HepG2 (cell line): ENCODE results near the gene SLC35G2. TPM values are rescaled to one million over a fixed set of nuclear protein-coding genes. Genes with fewer than 3 reads are reported as not detected.

ENCODE experiments used
- CBX1 ChIP-seq: IDR thresholded peaks from one replicate; pipeline ENCODE4 v1.6.1; 2016; ENCODE audit warnings: antibody characterized with exemption, low read depth
- EZH2 ChIP-seq: conservative IDR thresholded peaks from 2 replicates; pipeline ENCODE4 v1.6.1; 2012; ENCODE audit warnings: mild to moderate bottlenecking, low read depth, low read length, moderate library complexity
- HMGXB4 ChIP-seq, 2 experiments: sonication (generic) in 1 of 2; formaldehyde crosslinking in 1 of 2; IDR thresholded peaks; 2 replicates each; pipeline versions ENCODE4 v1.4.0 to v1.6.1; 2018 to 2020; ENCODE audit warnings: missing genetic modification reagents in 2 of 2, borderline replicate concordance in 1 of 2, low read depth in 1 of 2, mild to moderate bottlenecking in 1 of 2, missing biosample characterization in 1 of 2
- MEIS1 ChIP-seq: sonication (generic); formaldehyde crosslinking; IDR thresholded peaks from 2 replicates; pipeline ENCODE4 v1.9.0; 2021; ENCODE audit warnings: mild to moderate bottlenecking, missing genetic modification reagents, moderate library complexity, borderline replicate concordance
- NBN ChIP-seq: fragments of 450-650 bp; conservative IDR thresholded peaks from 2 replicates; pipeline ENCODE4 v1.6.1; 2017
- POGZ ChIP-seq: sonication (generic); formaldehyde crosslinking; IDR thresholded peaks from 2 replicates; pipeline ENCODE4 v1.4.0; 2020; ENCODE audit warnings: mild to moderate bottlenecking, missing genetic modification reagents
- TBP ChIP-seq: sonication (generic); formaldehyde crosslinking; IDR thresholded peaks from 2 replicates; pipeline ENCODE4 v1.5.0; 2020; ENCODE audit warnings: missing genetic modification reagents
- ZFP62 ChIP-seq: sonication (generic); formaldehyde crosslinking; IDR thresholded peaks from 2 replicates; pipeline ENCODE4 v1.4.0; 2020; ENCODE audit warnings: missing genetic modification reagents
- ZNF275 ChIP-seq: sonication (generic); formaldehyde crosslinking; IDR thresholded peaks from 2 replicates; pipeline ENCODE4 v1.8.0; 2022; ENCODE audit warnings: missing genetic modification reagents, mild to moderate bottlenecking, inconsistent platforms, borderline replicate concordance
- ZNF879 ChIP-seq: sonication (generic); formaldehyde crosslinking; IDR thresholded peaks from 2 replicates; pipeline ENCODE4 v1.8.1; 2023; ENCODE audit warnings: missing genetic modification reagents
- polyA plus RNA-seq, 8 experiments: library from polyadenylated mRNA; depleted of rRNA in 3 of 8; stranded (reverse) in 7 of 8; unstranded in 1 of 8; fragments of >200 nt; fragmentation: Illumina TruSeq in 4 of 8; extraction: Trizol in 4 of 8; gene quantifications; 2 replicates each; pipeline versions ENCODE4 v1.2.1 to v1.2.3, GENCODE V29; 2011 to 2016; ENCODE audit warnings: low read depth in 4 of 8, missing spikeins in 1 of 8, mixed read lengths in 1 of 8; ENCODE audit not compliant: insufficient read depth in 1 of 8
- total RNA-seq, 5 experiments: library from RNA; depleted of rRNA; stranded (reverse); fragments of >200 nt; fragmentation: Illumina TruSeq; extraction: Trizol; gene quantifications; 2 replicates each; pipeline ENCODE4 v1.2.3, GENCODE V29; 2016; ENCODE audit warnings: low read depth in 1 of 5
- TF ChIP-seq, protein P1 (sequence below): sonication (generic); formaldehyde crosslinking; conservative IDR thresholded peaks from 2 replicates; pipeline ENCODE4 v1.4.0; 2020; ENCODE audit warnings: missing genetic modification reagents
- TF ChIP-seq, protein P2 (sequence below): sonication (generic); formaldehyde crosslinking; IDR thresholded peaks from 2 replicates; pipeline ENCODE4 v1.5.0; 2020; ENCODE audit warnings: mild to moderate bottlenecking, missing genetic modification reagents, moderate library complexity
- TF ChIP-seq, protein P3 (sequence below): sonication (generic); formaldehyde crosslinking; IDR thresholded peaks from 2 replicates; pipeline ENCODE4 v1.5.1; 2020; ENCODE audit warnings: mild to moderate bottlenecking, missing genetic modification reagents, borderline replicate concordance
- TF ChIP-seq, protein P4 (sequence below): sonication (generic); formaldehyde crosslinking; IDR thresholded peaks from 2 replicates; pipeline ENCODE4 v1.4.0; 2020; ENCODE audit warnings: mild to moderate bottlenecking, missing genetic modification reagents, borderline replicate concordance

SLC35G2 gene
- total and polyA plus RNA-seq, 2 of the 13 experiments (the other 11 are each of a cell fraction or from before 2014, with no cell fraction given): 7.6 to 10.3 TPM

DNA sequence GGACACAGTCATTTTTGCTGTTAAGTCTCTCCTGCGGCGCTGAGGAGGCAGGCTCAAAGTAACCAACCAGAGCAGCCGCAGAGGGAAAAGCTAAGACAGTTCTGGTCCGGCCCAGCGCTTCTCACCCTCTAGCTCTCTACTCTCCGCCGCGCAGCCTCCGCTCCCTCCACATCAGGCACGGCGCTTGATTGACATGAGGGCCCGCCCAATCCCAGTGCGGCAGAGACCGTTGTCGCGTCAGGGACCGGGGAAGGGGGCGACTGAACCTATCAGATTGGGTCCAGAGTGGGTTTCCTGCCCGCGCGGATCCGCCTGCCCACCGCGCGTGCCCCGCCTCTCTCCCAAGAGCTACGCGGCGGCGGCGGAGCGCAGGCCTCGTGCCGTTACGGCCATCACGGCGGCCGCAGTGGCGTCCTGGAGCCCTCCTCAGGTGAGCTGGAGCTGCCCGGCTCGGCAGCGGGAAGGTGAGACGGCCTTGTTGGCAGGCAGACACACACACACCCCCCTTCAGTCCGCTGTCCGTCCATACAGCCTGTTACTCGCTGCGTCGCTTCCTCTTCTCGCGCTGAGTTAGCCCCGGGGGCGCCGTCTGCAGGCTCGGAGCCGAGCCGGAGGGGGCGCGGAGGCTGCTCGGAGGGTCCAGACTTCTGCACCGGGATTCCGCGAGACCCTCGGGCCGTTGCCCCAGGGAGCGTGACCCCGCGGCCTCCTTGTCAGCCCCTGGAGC, 43.1 kb downstream of the SLC35G2 start, which contains the start of gene NCK1 (continued):
- TF ChIP-seq MEIS1 (CRISPR knock-in tag): peak; percentile 91
- TF ChIP-seq ZNF275 (CRISPR knock-in tag): peak; percentile 22; the same call in 1 of the 2 replicates
- TF ChIP-seq HMGXB4 (CRISPR knock-in tag; IDR thresholded peaks at IDR 0.05; ENCODE audit: borderline replicate concordance in 1 of 2, low read depth in 1 of 2): peak; percentile 92 to 97
- TF ChIP-seq ZFP62 (CRISPR knock-in tag): no peak
- no peak for TF ChIP-seq TBP (CRISPR knock-in tag)
- TF ChIP-seq EZH2: no peak
- peak; percentile 2 for TF ChIP-seq CBX1
- TF ChIP-seq ZNF879 (CRISPR knock-in tag): peak; percentile 49; the same call in 1 of the 2 replicates
- TF ChIP-seq, protein P1, sequence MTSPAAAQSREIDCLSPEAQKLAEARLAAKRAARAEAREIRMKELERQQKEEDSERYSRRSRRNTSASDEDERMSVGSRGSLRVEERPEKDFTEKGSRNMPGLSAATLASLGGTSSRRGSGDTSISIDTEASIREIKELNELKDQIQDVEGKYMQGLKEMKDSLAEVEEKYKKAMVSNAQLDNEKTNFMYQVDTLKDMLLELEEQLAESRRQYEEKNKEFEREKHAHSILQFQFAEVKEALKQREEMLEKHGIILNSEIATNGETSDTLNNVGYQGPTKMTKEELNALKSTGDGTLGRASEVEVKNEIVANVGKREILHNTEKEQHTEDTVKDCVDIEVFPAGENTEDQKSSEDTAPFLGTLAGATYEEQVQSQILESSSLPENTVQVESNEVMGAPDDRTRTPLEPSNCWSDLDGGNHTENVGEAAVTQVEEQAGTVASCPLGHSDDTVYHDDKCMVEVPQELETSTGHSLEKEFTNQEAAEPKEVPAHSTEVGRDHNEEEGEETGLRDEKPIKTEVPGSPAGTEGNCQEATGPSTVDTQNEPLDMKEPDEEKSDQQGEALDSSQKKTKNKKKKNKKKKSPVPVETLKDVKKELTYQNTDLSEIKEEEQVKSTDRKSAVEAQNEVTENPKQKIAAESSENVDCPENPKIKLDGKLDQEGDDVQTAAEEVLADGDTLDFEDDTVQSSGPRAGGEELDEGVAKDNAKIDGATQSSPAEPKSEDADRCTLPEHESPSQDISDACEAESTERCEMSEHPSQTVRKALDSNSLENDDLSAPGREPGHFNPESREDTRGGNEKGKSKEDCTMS (CRISPR knock-in tag): no peak
- TF ChIP-seq, protein P2, sequence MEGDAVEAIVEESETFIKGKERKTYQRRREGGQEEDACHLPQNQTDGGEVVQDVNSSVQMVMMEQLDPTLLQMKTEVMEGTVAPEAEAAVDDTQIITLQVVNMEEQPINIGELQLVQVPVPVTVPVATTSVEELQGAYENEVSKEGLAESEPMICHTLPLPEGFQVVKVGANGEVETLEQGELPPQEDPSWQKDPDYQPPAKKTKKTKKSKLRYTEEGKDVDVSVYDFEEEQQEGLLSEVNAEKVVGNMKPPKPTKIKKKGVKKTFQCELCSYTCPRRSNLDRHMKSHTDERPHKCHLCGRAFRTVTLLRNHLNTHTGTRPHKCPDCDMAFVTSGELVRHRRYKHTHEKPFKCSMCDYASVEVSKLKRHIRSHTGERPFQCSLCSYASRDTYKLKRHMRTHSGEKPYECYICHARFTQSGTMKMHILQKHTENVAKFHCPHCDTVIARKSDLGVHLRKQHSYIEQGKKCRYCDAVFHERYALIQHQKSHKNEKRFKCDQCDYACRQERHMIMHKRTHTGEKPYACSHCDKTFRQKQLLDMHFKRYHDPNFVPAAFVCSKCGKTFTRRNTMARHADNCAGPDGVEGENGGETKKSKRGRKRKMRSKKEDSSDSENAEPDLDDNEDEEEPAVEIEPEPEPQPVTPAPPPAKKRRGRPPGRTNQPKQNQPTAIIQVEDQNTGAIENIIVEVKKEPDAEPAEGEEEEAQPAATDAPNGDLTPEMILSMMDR: peak; percentile 52
- TF ChIP-seq POGZ: peak; percentile 85
- no peak for TF ChIP-seq NBN
- TF ChIP-seq, protein P3, sequence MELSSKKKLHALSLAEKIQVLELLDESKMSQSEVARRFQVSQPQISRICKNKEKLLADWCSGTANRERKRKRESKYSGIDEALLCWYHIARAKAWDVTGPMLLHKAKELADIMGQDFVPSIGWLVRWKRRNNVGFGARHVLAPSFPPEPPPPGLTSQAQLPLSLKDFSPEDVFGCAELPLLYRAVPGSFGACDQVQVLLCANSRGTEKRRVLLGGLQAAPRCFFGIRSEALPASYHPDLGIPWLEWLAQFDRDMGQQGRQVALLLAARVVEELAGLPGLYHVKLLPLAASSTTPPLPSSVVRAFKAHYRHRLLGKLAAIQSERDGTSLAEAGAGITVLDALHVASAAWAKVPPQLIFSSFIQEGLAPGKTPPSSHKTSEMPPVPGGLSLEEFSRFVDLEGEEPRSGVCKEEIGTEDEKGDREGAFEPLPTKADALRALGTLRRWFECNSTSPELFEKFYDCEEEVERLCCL: peak; percentile 75
- TF ChIP-seq, protein P4, sequence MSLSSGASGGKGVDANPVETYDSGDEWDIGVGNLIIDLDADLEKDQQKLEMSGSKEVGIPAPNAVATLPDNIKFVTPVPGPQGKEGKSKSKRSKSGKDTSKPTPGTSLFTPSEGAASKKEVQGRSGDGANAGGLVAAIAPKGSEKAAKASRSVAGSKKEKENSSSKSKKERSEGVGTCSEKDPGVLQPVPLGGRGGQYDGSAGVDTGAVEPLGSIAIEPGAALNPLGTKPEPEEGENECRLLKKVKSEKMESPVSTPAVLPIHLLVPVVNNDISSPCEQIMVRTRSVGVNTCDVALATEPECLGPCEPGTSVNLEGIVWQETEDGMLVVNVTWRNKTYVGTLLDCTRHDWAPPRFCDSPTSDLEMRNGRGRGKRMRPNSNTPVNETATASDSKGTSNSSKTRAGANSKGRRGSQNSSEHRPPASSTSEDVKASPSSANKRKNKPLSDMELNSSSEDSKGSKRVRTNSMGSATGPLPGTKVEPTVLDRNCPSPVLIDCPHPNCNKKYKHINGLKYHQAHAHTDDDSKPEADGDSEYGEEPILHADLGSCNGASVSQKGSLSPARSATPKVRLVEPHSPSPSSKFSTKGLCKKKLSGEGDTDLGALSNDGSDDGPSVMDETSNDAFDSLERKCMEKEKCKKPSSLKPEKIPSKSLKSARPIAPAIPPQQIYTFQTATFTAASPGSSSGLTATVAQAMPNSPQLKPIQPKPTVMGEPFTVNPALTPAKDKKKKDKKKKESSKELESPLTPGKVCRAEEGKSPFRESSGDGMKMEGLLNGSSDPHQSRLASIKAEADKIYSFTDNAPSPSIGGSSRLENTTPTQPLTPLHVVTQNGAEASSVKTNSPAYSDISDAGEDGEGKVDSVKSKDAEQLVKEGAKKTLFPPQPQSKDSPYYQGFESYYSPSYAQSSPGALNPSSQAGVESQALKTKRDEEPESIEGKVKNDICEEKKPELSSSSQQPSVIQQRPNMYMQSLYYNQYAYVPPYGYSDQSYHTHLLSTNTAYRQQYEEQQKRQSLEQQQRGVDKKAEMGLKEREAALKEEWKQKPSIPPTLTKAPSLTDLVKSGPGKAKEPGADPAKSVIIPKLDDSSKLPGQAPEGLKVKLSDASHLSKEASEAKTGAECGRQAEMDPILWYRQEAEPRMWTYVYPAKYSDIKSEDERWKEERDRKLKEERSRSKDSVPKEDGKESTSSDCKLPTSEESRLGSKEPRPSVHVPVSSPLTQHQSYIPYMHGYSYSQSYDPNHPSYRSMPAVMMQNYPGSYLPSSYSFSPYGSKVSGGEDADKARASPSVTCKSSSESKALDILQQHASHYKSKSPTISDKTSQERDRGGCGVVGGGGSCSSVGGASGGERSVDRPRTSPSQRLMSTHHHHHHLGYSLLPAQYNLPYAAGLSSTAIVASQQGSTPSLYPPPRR (CRISPR knock-in tag): peak; percentile 40; the same call in 1 of the 2 replicates
